ENCODE results near the gene RNF223.
A peak's percentile ranks its signal among the peaks of the same experiment; 100 is the strongest.
"Not testable (repeated sequence)": the region's sequence is repeated elsewhere in the genome, so short reads cannot be mapped to it uniquely, and the experiment has no call there.

Gene RNF223

GRCh38 chr1:1069711-1070676 lies 4.1 kb downstream of the RNF223 start:
- no peak for DNase-seq

DNA sequence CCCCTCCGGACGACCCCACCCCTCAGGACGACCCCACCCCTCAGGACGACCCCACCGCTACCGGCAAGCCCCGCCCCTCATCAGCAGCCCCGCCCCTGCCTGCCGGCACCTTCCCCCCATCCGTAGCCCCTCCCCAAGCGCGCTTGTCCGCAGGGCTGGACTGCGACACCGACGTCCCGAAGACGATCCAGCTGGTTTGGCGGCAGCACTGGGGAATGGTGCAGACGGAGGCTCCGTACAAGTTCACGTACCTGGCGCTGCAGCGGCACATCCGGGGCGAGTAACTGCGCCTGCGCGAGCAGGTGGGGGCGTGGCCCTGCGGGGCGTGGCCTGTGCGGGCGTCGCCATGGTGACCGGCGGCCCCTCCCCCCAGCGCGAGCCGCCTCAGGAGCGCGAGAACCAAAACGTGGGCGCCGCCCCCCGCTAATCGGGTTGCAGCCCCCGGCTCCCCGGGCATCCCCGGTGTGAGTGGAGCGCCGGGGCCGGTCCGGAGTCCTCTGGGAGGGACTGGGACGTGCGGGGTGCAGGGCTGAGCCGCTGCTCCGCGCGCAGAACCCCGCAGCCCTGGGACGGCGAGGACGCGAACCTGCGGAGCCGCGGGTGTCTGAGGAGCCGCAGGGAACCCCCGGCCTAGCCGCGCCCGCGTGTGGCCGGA lies 4.9 kb downstream of the RNF223 start:
- peak; percentile 96 for DNase-seq

DNA sequence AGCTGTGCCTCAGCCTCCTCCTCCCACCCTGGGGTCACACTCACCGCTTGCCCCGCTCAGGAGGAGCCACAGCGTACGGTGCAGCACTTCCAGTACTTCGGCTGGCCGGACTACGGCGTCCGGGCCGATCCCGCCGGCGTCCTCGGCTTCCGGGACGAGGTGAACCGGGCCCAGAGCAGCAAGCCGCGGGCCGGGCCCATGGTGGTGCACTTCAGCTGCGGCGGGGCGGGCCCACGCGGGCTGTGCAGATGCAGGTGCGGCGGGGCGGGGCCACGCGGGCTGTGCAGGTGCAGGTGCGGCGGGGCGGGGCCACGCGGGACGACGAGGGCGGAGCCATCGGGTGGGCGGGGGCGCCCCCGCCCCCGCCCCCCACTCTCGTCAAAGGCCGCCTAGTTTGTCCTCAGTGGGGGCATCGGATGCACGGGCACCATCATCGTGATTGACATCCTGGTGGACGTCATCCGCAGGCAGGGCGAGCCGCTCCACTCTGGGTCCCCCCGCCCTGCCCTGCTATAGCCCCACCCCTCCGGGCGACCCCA lies 5.5 kb downstream of the RNF223 start:
- DNase-seq, result peak; percentile 58

DNA sequence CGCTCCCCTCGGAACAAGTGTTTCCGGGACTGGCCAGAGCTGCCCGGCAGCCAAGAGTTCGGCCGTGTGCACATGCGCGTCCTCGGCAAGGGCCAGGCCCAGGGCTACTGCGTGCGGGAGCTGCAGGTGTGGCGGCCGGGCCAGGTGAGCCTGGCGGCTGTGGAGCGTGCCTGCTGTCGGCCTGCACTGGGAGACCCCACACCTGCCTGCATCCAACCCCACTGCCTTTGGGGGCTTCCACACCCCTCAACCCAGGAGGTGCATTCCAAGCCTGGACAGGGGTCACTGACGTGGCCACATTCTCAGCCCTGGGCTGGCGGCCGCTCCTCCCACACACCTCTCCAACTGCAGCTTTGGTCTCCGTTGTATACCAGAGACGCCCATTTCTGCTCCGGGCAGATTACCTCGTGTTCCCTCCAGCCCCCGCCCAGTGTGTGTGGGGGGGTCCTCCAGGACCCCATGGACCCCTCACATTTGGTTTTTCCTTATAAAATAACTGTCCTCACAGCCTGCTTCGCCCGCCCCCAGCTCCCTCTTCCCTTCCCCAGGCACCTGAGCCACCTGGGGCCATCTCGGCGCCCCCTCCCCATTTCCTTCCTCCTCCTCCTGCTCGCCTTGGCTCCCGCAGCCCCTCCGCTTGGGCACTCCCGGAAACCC lies 6.1 kb downstream of the RNF223 start:
- no peak for DNase-seq

DNA sequence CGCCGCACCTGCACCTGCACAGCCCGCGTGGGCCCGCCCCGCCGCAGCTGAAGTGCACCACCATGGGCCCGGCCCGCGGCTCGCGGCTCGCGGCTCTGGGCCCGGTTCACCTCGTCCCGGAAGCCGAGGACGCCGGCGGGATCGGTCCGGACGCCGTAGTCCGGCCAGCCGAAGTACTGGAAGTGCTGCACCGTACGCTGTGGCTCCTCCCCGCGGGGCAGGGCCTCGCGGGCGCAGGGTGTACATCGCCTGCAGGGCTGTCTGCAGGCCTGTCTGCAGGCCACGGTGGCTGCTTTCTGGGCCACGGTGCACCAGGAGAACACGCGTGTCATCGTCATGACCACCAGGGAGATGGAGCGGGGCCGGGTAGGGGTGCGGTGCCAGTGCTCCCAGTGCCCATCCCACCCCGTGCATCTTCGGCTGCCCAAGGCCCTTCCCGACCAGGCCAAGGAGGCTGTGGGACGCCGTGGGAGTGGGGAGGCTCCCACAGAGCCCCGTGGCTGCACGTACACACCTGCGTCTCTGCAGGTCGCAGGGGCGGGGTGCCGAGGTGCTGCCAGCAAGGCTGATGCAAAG lies 6.7 kb downstream of the RNF223 start:
- DNase-seq, result no peak

DNA sequence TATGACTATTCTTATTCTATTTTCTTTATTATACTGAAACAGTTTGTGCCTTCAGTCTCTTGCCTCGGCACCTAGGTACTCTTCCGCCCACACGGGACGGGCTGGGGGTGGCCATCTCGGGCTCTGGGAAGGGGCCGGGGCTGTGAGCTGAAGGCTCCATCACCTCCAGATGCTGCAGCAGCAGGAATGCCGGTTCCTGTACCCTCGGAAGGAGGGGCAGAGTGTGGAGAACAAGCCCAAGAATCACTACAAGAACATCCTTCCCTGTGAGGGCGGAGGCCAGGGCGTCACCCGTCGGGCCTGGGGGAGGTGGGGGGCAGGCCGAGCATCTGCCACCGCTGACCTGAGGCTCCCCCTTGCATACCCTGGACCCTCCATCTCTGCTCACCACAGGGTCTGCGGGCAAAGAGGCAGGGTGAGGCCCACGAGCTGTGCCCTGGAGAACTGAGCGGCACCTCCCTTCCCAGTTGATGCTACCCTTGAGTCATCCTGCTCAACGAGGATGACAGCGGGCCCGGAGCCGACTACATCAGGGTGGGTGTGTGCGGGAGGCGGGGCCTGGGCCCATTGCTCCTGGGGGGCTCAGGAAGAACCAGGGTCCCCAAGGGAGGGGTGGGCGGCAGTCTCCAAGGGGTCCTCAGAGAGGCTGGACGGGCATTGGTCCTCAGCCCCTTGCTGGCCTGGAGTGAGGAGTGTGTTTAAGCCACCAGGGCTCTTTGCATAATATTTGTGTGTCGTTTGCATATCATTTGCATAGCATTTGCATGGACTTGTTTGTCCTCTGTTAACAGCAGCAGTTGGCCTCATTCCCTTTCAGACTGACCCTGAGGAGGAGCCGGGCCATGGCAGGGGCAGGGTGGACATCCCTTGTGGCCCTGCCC lies 7.5 kb downstream of the RNF223 start:
- DNase-seq, result no peak

- DNase-seq, result not testable (repeated sequence)
These were observed 8.2 kb downstream of the RNF223 start for GRCh38 chr1:1065940-1066304.

GRCh38 chr1:1065265-1065939 lies 8.7 kb downstream of the RNF223 start:
- DNase-seq, result no peak

DNA sequence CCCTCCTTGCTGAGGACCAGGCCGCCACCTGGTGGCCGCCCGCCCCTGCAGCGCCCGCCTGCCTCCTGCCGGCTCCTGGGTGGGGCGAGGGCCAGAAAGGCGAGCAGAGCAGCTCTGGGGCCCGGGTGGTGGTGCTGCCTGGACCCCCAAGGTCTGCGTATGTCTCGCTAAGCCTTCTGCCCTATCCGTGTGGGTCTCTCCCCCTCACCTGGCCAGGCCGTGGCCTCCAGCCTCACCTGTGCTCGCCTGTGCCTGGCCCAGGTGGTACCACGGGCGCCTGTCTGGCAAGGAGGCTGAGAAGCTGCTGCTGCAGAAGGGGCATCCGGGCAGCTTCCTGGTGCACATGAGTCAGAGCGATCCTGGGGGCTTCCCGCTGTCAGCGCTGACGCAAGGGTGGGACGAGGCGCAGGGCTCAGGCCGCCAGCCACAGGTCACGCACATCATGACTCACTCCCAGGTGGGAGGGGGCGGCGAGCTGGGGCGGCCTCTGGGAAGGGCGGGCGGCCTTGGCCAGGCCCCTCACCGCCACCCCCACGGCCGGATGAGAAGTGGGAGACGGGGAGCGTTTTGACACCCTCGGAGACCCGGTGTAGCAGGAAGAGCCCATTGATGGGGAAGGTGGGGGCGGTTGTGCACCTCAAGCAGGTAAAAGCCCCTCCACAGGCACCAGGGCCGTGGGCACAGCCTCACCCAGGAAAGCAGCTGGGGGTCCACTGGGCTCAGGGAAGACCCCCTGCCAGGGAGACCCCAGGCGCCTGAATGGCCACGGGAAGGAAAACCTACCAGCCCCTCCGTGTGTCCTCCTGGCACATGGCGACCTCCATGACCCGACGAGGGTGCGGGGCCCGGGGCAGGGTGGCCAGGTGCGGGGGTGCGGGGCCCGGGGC lies 9.9 kb downstream of the RNF223 start:
- peak; percentile 87 for DNase-seq

- DNase-seq, result no peak
These were observed 10.7 kb downstream of the RNF223 start for GRCh38 chr1:1063261-1063944.

GRCh38 chr1:1062348-1063163 lies 11.6 kb downstream of the RNF223 start:
- DNase-seq, result no peak

GRCh38 chr1:1061682-1062345 lies 12.3 kb downstream of the RNF223 start:
- DNase-seq, result no peak

DNA sequence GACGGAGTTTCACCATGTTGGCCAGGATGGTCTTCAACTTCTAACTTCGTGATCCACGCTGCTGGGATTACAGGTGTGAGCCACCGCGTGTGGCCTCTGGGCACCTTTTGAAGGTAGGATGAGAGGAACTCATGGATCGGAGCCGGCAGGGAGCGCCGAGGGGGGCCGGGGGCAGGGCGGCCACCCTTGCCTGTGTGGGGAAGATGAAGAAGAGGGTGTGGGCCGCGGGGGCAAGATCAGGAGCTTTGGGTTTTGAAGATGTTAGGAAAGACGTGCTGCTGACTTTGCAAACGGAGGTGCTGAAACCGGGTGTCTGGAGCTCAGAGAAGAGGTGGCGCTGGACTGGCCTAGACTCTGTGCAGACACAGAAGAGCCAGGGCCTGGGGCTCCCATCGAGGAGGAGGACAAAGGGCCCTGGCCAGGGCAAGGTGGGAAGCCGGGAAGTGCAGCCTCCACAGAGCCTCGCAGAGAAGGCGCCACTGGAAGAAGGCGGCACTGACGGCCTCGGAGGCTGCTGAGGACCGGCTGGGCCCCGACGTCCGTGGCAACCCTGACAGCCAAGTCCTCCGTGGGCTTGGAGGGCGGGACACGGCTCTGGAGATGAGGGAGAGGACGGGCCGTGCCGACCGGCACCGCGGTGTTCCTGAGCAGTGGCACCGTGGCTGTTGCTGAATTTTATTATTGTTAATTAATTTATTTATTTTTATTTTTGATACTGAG lies 13.7 kb downstream of the RNF223 start:
- DNase-seq, result no peak

DNA sequence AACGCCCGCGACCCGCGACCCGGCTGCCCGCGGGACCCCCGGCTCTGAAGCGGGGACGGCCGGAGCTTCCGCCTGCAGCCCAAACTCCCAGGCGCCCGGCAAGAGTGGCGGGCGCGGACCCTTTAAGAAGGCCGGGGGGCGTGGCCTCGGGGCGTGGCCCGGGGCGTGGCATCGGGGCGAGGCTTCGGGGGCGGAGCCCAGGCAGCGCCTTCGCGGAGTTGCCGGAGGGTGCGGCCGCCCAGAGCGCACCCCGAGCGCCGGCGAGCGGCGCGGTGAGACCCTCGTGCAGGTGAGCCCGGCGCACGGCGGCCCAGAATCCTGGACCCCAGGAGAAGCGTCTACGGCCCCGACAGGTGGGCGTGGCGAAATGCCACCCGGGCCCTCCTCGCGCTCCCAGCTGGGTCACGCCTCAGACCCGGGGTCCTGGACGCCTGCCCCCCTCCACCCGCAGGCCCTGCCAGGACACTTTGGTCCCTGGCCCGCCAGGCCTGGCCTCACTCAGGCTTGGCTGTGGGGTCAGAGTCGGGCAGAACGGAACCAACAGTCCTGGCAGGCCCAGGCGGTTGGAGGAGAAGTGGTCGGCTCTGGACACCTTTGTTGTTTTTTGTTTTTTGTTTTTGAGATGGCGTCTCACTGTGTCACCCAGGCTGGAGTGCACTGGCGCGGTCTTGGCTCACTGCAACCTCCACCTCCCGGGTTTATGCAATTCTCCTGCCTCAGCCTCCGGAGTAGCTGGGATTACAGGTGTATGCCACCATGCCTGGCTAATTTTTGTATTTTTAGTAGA lies 14.4 kb downstream of the RNF223 start:
- DNase-seq, result peak; percentile 97

DNA sequence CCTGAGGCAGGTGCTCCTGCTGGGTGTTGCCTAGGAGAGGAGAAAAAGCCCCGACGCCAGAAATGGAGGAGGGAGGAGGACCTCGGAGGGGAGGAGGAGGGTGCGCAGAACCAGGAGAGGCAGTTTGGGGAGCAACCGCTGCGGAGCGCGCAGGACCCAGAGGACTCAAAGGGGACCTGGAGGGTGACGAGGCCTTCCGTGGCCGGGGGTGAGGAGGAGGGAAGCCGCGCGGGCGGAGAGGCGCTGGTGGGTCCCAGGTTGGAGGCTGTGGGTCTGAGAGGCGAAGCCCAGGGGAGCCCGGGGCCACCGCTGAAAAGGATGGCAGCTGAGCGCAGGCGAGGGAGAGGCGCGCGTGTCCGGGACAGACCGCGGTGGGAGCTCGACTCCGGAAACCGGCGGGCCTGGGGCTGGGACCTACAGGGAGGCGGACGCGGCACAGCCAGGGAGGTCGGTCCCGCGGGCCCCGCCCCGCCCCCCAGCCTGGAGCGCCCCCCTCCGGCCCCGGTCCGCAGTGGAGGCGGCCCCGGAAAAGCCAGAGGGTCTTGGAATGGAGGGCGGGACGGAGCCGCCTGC lies 15.1 kb downstream of the RNF223 start:
- peak; percentile 57 for DNase-seq

All from activated CD4-positive, CD25-positive, alpha-beta regulatory T cell treated with anti-CD3 and anti-CD28 coated beads, Interleukin-2, amount 50 U/mL, for 72 hours (primary cell).